GM18526 (cell line): ENCODE measurements around the gene RHOC.

ENCODE experiments used
- POLR2A ChIP-seq: IDR thresholded peaks from 3 replicates; pipeline ENCODE4 v1.6.1; 2011; ENCODE audit not compliant: insufficient read length; ENCODE audit errors: extremely low read depth

Gene RHOC

DNA sequence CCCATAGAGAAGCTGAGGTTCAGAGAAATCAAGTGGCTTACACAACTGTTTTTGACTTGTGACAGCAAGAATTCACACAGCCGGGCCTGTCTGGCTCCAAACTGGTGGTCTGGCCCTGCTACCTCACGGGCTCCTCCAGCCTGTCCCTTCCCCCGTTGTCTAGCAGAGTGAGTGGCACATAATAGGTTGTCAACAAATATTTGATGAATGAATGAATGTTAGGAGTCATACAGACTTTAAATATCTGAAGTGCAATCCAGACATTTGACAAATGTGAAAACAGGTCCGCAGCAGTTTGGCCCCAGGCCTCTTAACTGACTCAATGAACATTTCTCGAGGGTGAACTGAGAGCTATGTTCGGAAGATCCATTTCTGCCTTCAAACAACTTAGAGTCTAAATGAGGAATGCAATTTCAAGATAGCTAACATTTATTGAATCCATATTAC lies 1.1 kb upstream of the RHOC start:
- TF ChIP-seq POLR2A: no peak

DNA sequence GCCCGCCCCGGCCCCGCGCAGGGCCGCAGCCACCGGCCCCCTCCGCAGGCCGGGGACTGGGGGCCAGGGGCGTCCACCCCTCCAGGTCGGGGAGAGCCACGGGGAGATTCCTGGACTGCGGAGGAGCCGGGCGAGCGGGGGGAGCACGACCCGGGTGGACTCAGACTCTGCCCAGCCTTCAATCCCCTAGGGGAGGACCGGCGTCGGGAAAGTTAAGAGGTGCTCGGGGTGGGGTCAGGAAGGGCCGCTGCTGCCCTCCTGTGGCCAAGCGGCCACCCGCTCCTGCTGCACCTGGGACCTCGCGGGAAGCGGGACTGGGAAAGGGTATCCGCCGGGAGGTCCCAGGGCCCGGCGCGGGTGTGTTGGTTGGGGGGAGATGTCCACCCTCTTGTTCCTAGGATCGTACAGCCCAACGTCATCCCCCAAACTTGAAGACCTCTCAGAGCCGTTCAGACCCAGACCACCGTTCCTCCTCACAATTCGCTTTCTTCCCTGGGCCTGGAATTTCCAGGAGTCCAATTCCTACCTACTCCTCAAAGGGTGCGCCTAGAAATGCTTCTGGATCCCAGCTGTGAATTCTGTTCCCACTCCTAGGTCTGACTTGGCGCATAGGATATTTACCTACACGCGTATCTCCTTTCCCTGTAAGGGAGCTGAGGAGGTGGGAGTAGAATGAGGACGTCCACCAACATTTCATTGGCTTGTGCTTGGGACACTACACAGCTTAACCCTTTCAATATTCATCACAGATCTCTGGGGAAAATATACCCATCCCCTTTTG lies 484 bp upstream of the RHOC start:
- peak; percentile 14 for TF ChIP-seq POLR2A

DNA sequence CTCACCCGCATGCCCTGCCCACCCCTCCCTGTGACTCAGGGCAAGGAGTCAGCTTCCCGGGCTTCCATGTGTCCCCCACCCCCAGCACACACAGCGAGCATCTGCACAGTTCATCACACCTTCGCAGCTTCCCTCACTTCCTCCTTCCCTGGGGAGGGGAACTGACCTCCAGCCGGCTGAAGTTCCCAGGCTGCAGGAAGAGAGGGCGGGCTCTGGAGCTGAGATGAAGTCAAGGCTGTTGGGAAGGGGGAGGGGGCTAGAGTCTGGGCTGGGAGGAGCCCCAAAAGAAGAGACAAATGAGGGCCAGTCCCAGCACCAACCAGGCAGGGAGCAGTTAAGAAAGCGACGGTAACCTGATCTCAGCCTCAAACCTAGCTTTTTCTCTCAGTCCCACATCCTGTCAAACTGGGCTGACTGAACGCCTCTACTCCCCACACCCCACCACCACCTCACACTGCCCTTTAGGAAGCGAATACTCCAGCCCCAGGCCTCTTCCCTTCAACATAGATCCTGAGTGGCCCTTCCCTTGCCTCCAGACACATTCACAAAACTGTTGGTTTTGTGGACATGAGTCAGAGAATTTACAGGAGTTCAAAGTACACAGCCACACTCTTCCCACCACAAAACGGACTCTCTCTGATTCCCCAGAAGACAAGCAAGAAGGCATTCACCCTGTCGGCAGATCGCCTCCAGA lies 1.8 kb downstream of the RHOC start:
- TF ChIP-seq POLR2A: peak; percentile 64

DNA sequence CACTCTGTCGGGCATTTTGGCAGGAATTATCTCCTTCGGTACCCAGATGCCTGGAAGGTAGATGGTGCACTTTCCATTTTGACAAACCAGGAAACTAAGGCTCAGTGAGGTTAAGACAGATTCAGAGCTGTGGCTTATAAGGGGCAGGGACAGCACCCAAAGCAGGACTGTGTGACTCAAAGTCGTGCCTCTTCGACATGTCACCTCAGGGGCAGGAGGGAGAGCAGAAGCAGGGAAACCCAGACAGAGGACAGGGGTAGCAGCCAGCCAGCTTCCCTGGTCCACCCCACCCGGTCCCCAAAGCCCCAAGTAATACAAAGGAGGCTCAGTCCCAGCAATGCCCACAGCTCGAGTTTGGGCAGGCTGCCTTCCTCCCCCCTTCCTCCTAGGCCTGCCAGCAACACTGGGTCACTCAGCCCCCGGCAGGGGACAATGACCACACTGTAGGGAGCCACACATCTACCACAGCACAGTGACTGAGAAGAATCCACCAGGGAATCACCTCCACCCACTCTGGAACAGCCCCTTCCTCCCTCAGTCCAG lies 2.5 kb downstream of the RHOC start:
- TF ChIP-seq POLR2A: no peak

DNA sequence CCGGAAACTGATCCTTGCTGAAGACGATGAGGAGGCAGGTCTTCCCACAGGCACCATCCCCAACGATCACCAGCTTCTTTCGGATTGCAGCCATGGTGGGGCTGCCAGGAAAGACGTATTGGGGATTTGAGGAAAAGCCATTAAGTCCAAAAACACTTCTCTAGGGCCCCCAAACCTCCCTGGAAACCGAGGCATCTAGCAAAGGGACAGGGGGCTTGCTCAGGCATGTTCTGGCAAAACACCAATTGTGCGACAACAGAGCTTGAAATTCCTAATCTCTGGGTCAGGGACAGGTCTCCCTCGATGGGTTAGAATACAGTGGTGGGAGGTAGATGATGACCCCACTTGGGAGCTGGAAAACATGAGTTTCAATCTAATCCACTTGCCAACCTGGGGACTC lies 3.2 kb downstream of the RHOC start:
- no peak for TF ChIP-seq POLR2A

DNA sequence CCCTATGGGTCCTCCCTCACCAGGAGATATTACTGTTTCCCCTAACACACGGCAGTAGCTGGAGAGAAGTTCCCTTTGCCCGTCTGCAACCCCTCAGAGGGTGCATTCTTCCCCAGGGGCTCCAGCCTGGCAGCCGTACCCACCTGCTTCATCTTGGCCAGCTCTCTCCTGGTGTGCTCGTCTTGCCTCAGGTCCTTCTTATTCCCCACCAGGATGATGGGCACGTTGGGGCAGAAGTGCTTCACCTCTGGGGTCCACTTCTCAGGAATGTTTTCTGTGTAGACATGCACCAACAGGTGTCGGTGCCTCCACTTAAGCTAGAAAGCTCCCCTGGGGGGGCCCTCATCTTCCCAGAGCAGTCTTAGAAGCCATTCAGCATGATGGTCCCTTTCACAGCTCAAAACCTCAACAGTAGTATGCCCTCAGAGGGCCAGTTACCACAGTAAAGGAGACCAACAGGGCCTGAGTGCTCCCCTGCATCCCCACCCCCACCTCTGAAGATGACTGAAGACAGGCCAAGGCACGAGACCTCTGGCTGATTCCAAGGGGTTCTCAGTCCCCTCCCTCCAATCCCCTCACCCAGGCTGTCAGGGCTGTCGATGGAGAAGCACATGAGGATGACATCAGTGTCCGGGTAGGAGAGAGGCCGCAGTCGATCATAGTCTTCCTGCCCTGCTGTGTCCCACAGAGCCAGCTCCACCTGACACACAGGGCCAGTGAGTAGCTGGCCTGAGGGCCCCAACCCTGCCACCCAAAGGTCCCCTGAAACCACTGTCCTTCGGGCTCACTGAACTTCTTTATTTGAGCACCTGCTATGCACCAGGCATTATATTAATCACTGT lies 4.3 kb downstream of the RHOC start:
- TF ChIP-seq POLR2A: no peak

DNA sequence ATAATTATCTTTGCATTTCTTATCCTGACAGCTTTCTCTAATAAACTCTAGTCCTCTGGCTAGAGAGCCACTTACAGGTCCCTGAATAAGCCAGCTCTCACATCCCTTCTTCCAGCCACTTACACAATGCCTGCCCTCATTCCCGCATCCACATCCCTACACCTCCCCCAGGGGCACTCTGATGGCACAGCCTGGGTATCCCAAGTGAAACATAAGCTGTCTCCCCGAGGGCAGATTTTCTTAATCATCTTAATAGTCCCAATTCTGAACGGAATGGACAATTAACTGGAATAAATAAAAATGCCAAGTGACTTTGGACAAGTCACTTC lies 4.9 kb downstream of the RHOC start:
- no peak for TF ChIP-seq POLR2A

DNA sequence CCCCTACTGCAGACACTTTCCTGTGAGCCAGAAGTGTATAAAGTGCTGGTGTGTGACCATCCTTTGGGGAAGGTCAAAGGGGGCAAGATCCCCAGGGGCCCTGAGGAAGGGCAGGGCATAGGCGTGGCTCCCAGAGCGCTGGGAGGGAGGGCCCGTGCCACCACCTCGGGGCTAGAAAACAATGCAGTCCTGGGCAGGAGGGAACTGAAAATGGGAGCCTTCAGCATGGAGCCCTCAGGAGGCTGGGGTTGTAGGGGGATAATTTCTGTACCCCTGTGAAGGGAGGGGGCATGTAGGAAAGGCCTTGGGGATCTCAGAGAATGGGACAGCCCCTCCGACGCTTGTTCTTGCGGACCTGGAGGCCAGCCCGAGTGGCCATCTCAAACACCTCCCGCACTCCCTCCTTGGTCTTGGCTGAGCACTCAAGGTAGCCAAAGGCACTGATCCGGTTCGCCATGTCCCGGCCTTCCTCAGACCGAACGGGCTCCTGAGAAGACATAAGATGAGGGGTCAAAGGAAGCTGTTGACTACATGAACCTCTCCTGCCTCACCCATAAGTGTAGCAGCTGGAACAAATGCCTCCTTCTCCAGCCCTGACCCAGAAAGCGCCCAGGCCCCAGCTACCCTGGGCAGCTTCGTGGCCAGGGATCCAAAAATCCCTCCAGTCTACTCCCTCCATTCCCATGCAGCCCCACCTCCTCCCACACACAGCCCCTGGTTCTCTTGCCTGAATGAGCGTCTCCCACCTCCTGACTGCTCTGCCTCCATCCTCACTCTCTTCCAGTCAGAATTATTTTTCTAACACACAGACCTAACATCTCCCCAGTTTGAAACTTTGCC lies 5.5 kb downstream of the RHOC start:
- TF ChIP-seq POLR2A: no peak

DNA sequence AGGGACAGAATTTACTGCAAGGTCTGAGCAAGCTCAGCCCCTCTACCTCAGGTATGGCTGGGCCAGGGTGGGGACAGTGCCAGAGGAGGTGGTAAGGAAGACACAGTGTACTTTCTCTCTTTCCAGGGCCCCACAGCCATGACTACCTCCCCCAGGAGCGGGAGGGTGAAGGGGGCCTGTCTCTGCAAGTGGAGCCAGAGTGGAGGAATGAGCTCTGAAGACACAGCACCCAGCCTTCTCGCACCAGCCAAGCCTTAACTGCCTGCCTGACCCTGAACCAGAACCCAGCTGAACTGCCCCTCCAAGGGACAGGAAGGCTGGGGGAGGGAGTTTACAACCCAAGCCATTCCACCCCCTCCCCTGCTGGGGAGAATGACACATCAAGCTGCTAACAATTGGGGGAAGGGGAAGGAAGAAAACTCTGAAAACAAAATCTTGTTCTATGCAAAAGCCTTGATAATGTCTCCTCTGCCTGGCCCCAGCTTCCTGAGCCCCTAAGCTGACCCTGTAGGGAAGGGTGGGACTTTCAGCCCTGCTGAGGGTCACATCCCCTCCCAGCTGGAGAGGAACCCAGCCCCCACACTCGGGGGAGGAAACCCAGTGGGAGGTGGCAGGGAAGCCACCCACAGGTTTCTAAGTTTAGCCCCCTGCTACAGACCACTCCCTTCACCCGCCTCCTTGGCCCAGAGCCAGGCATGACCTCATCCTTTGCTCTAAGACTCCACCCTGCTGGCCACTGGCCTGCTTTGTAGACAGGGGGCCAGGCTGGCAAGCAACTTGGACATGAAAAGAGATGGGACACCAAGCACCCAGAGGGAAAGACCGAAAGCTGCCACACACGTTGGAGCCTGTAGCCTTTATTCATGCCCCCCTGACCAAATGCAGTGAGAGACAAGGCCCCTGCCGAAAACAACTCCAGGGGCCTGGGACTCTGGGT lies 6.4 kb downstream of the RHOC start:
- peak; percentile 21 for TF ChIP-seq POLR2A

DNA sequence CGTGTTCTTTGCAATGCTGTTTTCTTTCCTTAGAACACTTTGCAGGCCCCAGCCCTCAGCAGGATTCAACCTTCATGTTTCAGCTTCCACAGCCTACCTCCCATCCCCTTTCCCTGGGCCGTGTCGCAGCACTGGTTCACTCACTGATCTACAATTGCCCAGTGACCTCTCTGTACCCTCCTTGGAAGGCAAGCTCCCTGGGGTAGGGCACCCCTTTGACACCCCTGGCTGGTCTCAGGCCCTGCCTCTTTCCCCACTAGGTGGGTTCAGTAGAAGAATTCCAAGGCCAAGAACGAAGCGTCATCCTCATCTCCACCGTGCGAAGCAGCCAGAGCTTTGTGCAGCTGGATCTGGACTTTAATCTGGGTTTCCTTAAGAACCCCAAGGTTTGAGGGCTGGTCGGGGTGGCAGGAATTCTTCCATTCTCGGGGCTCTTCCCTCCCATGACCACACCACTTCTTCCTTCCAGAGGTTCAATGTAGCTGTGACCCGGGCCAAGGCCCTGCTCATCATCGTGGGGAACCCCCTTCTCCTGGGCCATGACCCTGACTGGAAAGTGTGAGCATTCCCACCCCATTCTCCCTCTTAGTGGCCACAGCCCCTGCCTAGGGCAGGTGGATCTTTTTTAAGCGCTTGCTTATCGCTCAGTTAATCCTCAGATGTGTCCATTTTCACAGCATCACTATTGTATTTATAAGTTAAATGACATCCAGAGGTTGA lies 7.3 kb downstream of the RHOC start:
- TF ChIP-seq POLR2A: no peak

DNA sequence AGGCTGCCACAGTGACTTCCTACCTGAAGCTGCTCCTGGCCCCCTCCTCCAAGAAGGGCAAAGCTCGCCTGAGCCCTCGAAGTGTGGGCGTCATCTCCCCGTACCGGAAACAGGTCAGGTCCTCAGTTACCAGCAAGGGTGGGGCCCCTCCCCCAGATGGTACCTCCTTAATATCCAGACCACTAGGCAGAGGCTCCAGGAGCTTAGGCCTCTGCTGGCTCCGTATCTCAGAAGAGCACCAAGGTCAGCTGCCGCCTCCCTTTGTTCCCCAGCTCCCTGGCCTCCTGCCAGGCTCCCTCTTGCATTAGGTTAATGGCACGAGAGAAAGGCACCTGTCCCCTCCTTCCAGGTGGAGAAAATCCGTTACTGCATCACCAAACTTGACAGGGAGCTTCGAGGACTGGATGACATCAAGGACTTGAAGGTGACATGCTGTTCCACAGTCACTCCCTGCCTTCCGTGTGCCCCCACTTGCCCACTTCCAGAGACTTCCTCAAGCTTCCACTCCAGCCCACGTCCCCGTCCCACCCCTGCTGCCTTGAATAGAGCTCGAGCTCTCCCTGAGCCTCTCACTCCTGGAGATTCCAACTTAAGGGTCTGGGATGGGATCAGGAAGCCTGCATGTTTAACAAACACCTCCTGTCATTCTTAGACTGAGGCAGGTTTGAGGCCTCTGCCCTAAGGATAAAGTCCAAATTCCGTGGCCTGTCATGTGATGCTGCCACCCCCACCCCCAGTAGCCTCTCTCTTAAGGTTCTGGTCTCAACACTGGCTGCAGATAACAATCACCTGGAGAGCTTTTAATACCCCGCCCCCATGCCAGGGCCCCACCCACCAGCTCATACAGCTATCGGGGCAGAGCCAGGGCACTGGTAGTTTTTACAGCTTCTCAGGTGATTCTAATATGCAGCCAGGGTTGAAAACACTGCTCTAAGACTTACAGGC lies 8.3 kb downstream of the RHOC start:
- no peak for TF ChIP-seq POLR2A

DNA sequence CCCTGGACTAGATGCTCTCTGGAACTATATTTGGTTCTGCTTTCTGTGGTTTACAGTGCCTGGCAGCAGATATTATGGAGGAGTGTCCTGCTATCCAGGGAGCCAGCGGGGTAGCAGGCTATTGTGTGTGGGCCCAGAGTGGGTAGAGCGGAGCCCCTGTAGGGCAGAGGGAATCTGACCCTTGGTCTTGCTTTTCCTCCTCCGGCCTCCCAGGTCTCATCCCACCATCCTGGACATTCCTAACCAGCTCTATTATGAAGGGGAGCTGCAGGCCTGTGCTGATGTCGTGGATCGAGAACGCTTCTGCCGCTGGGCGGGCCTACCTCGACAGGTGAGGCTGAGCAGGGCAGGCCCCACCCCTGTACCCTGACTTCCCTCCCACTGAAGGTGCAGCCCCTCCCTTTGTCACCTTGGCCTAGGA lies 9.1 kb downstream of the RHOC start:
- no peak for TF ChIP-seq POLR2A
